ENCODE measurements around the gene KCNJ9.

KCNJ9 gene

DNA sequence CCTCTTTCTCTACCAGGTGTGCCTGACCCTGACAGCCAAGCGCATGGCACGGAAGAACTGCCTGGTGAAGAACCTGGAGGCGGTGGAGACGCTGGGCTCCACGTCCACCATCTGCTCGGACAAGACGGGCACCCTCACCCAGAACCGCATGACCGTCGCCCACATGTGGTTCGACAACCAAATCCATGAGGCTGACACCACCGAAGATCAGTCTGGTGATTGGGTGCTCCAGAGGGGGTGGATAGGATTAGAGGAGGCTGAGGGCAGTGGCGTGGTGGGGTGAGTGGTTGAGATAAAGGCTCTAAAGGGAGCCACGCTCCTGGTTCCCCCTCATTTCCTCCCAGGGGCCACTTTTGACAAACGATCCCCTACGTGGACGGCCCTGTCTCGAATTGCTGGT, 47.3 kb downstream of the KCNJ9 start:
- Histone ChIP-seq H3K9me3 (ENCODE audit: severe bottlenecking) (no peaks in the 10 kb centered on the region), H3K27me3 (ENCODE audit: insufficient read depth, low read depth, severe bottlenecking) (no peaks in the 10 kb centered on the region), H3K36me3 (no peaks in the 10 kb centered on the region), H3K4me3 (ENCODE audit: low read depth, low read length) (no peak overlapping the region), H3K27ac (no peak overlapping the region)
- TF ChIP-seq, protein P1, sequence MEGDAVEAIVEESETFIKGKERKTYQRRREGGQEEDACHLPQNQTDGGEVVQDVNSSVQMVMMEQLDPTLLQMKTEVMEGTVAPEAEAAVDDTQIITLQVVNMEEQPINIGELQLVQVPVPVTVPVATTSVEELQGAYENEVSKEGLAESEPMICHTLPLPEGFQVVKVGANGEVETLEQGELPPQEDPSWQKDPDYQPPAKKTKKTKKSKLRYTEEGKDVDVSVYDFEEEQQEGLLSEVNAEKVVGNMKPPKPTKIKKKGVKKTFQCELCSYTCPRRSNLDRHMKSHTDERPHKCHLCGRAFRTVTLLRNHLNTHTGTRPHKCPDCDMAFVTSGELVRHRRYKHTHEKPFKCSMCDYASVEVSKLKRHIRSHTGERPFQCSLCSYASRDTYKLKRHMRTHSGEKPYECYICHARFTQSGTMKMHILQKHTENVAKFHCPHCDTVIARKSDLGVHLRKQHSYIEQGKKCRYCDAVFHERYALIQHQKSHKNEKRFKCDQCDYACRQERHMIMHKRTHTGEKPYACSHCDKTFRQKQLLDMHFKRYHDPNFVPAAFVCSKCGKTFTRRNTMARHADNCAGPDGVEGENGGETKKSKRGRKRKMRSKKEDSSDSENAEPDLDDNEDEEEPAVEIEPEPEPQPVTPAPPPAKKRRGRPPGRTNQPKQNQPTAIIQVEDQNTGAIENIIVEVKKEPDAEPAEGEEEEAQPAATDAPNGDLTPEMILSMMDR (IDR thresholded peaks at IDR 0.05; ENCODE audit: low read depth, low read length): no peak
- DNase-seq: no peak

DNA sequence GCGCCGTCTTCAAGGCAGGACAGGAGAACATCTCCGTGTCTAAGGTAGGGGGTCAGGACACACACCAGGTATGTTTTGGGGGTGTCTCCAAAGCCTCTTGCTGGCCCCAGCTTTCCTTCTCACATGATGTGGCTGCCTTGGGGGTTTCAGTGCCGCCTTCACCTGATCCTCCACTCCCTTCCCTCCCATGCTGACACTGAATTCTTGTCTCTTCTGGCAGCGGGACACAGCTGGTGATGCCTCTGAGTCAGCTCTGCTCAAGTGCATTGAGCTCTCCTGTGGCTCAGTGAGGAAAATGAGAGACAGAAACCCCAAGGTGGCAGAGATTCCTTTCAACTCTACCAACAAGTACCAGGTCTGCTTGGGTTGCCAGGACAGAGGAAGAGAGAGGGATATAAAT, 47.7 kb downstream of the KCNJ9 start:
- no peak overlapping the region for H3K4me3 ChIP-seq (ENCODE audit: low read depth, low read length)
- H3K27me3 ChIP-seq (ENCODE audit: insufficient read depth, low read depth, severe bottlenecking): no peaks in the 10 kb centered on the region
- TF ChIP-seq, protein P1 (IDR thresholded peaks at IDR 0.05; ENCODE audit: low read depth, low read length): no peak
- no peaks in the 10 kb centered on the region for H3K9me3 ChIP-seq (ENCODE audit: severe bottlenecking)
- no peaks in the 10 kb centered on the region for H3K36me3 ChIP-seq
- no peak for DNase-seq
- no peak overlapping the region for H3K27ac ChIP-seq

GRCh38 chr1:160129558-160129957, 48.2 kb downstream of the KCNJ9 start:
- no peak overlapping the region for H3K27ac ChIP-seq
- no peak for DNase-seq
- H3K36me3 ChIP-seq: no peaks in the 10 kb centered on the region
- no peak overlapping the region for H3K4me3 ChIP-seq (ENCODE audit: low read depth, low read length)
- TF ChIP-seq, protein P1 (IDR thresholded peaks at IDR 0.05; ENCODE audit: low read depth, low read length): no peak
- H3K9me3 ChIP-seq (ENCODE audit: severe bottlenecking): no peaks in the 10 kb centered on the region
- no peaks in the 10 kb centered on the region for H3K27me3 ChIP-seq (ENCODE audit: insufficient read depth, low read depth, severe bottlenecking)

DNA sequence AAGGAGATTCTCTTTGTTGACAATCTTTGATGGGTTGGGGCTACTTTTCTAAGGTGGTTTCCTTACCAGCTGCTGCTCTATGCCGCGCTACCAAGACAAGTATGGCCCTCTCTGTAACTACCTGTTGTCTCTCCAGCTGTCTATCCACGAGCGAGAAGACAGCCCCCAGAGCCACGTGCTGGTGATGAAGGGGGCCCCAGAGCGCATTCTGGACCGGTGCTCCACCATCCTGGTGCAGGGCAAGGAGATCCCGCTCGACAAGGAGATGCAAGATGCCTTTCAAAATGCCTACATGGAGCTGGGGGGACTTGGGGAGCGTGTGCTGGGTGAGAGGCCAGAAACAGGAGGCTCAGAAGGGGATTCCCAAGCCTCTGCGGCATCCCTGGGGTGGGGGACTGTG, 48.6 kb downstream of the KCNJ9 start:
- no peaks in the 10 kb centered on the region for H3K27me3 ChIP-seq (ENCODE audit: insufficient read depth, low read depth, severe bottlenecking)
- DNase-seq: no peak
- no peak overlapping the region for H3K4me3 ChIP-seq (ENCODE audit: low read depth, low read length)
- H3K9me3 ChIP-seq (ENCODE audit: severe bottlenecking): no peaks in the 10 kb centered on the region
- no peaks in the 10 kb centered on the region for H3K36me3 ChIP-seq
- TF ChIP-seq, protein P1 (IDR thresholded peaks at IDR 0.05; ENCODE audit: low read depth, low read length): no peak
- no peak overlapping the region for H3K27ac ChIP-seq

DNA sequence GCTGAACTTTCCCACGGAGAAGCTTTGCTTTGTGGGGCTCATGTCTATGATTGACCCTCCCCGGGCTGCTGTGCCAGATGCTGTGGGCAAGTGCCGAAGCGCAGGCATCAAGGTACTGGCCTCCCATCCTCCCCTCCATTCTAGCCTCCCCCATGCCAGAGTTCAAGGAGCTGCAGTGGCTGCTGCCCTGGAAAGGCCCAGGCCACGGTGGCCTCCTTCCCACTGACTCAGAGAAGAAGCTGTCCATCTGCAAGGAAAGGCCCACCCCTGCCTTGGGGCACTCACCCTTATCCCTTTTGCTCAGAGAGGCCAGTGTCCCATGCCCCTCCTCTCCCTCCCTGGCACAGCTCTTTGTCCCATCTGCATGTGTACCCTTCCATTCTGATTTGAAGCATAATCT, 49.1 kb downstream of the KCNJ9 start:
- TF ChIP-seq, protein P1 (IDR thresholded peaks at IDR 0.05; ENCODE audit: low read depth, low read length): no peak
- Histone ChIP-seq H3K27ac (no peak overlapping the region), H3K27me3 (ENCODE audit: insufficient read depth, low read depth, severe bottlenecking) (no peaks in the 10 kb centered on the region), H3K4me3 (ENCODE audit: low read depth, low read length) (no peak overlapping the region), H3K9me3 (ENCODE audit: severe bottlenecking) (no peaks in the 10 kb centered on the region), H3K36me3 (no peaks in the 10 kb centered on the region)
- no peak for DNase-seq

GRCh38 chr1:160130939-160131338, 49.6 kb downstream of the KCNJ9 start:
- H3K9me3 ChIP-seq (ENCODE audit: severe bottlenecking): no peaks in the 10 kb centered on the region
- no peak overlapping the region for H3K4me3 ChIP-seq (ENCODE audit: low read depth, low read length)
- TF ChIP-seq, protein P1 (IDR thresholded peaks at IDR 0.05; ENCODE audit: low read depth, low read length): no peak
- H3K27ac ChIP-seq: no peak overlapping the region
- no peaks in the 10 kb centered on the region for H3K27me3 ChIP-seq (ENCODE audit: insufficient read depth, low read depth, severe bottlenecking)
- no peaks in the 10 kb centered on the region for H3K36me3 ChIP-seq
- no peak for DNase-seq

Data from WERI-Rb-1 (cell line).